Pancreas (tissue), 10 donors: ENCODE data around the gene CRYGN. TPM values are rescaled to one million over a fixed set of nuclear protein-coding genes. Genes with fewer than 3 reads are reported as not detected.

Experiments
- ATAC-seq, 4 donors: fragments of 200-7000 bp; cut with Tn5 transposase; one replicate each; pipeline versions ENCODE4 v1.8.0 to v1.9.1; 2020; ENCODE audit warnings: mild to moderate bottlenecking in 4 of 4, moderate library complexity in 4 of 4
- DNase-seq, 6 donors: peaks; one replicate each; pipeline ENCODE4 v3.0.0-alpha.2; 2020
- FAIRE-seq: peaks from 2 replicates; lab custom pipeline; 2012; peaks lifted over from hg19 to GRCh38; lab: Jason Lieb, UNC
- H3K27ac ChIP-seq, 4 donors: fragments of 200-600 bp; sonication (generic); 1 replicate in 3 of 4; 2 replicates in 1 of 4; pipeline versions ENCODE4 v1.5.0 to v1.8.0; 2020
- H3K27me3 ChIP-seq, 4 donors: fragments of 200-600 bp; one replicate each; pipeline ENCODE4 v1.8.0; 2021
- H3K36me3 ChIP-seq, 3 donors: fragments of 200-600 bp; sonication (generic) in 1 of 3; one replicate each; pipeline versions ENCODE4 v1.5.0 to v1.8.0; 2020 to 2021
- H3K4me1 ChIP-seq, 3 donors: fragments of 200-600 bp; one replicate each; pipeline ENCODE4 v1.8.0; 2021
- H3K4me3 ChIP-seq, 4 donors: fragments of 200-600 bp; sonication (generic) in 2 of 4; one replicate each; pipeline versions ENCODE4 v1.5.0 to v1.8.0; 2020 to 2021
- H3K9me3 ChIP-seq, 4 donors: fragments of 200-600 bp; one replicate each; pipeline ENCODE4 v1.8.0; 2021
- WGBS, 2 donors: extraction: QIAGEN DNeasy Blood & Tissue Kit; methylation state at CpG; one replicate each; pipeline ENCODE4 v1.1.7; 2013; 5-methylcytosine and 5-hydroxymethylcytosine counted together
- intact Hi-C, 3 donors: fragments of 100-400 bp; cut with DNase I; formaldehyde crosslinking; loops; one replicate each; pipeline versions ENCODE4 v1.11.1 to v1.14.2; 2022
- polyA plus RNA-seq, 2 donors: library from polyadenylated mRNA; stranded (reverse); fragments of 200-250 nt; gene quantifications; one replicate each; pipeline ENCODE4 v1.2.3, GENCODE V29; 2013
- total RNA-seq, 6 donors: library from RNA; stranded (reverse); fragmentation: NEBNext Ultra II Directional in 4 of 6; extraction: Animal tissue kit (Norgen Biotek cat#: 25700) in 4 of 6; gene quantifications; one replicate each; pipeline versions ENCODE4 v1.2.1 to v1.2.4, GENCODE V29; 2021 to 2023
- TF ChIP-seq, protein P1 (sequence below), 4 donors: fragments of 200-600 bp; sonication (generic) in 3 of 4; IDR thresholded peaks; one replicate each; pipeline versions ENCODE4 v1.5.0 to v1.8.0; 2021; ENCODE audit warnings: antibody characterized with exemption in 4 of 4
- donor health status: healthy with polysubstance abuse.
- donor health status: DM: no; HTN: no; CAD: no; lungs with moderate emphysema.
- donor health status: DM: no; HTN: no; CAD: no.
- donor health status: control.
- donor health status: control.
- donor health status: Bipolar disorder and iron deficiency.
- donor health status: DM: yes; HTN: yes; CAD: no.
- donor health status: DM: no; HTN: no; CAD: no.
- donor health status: DM: no; HTN: no; CAD: no.
- donor health status: DM: yes; HTN: yes; CAD: no.

CRYGN gene
- total and polyA plus RNA-seq, 8 donors, result 0.07 to 0.18 (median 0.08) TPM; not detected in 4

GRCh38 chr7:151435971-151436370, 4.0 kb downstream of the CRYGN start:
- no peak for FAIRE-seq
- Histone ChIP-seq H3K27ac (no peak overlapping the region), H3K36me3 (no peaks in the 10 kb centered on the region), H3K4me1 (no peaks in the 10 kb centered on the region), H3K9me3 (no peaks in the 10 kb centered on the region), H3K27me3 (peaks cover 0 to 7% (median 0%) of the 10 kb centered on the region in 4 donors), H3K4me3 (no peak overlapping the region)
- no peak for ATAC-seq
- DNase-seq, result peak in 1 of 6 donors; percentile 66
- 89 to 92% methylated on average over 12 to 15 of the region's 15 CpGs for WGBS, 2 donors
- intact Hi-C loops, result no loop called here
- TF ChIP-seq, protein P1, sequence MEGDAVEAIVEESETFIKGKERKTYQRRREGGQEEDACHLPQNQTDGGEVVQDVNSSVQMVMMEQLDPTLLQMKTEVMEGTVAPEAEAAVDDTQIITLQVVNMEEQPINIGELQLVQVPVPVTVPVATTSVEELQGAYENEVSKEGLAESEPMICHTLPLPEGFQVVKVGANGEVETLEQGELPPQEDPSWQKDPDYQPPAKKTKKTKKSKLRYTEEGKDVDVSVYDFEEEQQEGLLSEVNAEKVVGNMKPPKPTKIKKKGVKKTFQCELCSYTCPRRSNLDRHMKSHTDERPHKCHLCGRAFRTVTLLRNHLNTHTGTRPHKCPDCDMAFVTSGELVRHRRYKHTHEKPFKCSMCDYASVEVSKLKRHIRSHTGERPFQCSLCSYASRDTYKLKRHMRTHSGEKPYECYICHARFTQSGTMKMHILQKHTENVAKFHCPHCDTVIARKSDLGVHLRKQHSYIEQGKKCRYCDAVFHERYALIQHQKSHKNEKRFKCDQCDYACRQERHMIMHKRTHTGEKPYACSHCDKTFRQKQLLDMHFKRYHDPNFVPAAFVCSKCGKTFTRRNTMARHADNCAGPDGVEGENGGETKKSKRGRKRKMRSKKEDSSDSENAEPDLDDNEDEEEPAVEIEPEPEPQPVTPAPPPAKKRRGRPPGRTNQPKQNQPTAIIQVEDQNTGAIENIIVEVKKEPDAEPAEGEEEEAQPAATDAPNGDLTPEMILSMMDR (IDR thresholded peaks at IDR 0.05), result no peak

DNA sequence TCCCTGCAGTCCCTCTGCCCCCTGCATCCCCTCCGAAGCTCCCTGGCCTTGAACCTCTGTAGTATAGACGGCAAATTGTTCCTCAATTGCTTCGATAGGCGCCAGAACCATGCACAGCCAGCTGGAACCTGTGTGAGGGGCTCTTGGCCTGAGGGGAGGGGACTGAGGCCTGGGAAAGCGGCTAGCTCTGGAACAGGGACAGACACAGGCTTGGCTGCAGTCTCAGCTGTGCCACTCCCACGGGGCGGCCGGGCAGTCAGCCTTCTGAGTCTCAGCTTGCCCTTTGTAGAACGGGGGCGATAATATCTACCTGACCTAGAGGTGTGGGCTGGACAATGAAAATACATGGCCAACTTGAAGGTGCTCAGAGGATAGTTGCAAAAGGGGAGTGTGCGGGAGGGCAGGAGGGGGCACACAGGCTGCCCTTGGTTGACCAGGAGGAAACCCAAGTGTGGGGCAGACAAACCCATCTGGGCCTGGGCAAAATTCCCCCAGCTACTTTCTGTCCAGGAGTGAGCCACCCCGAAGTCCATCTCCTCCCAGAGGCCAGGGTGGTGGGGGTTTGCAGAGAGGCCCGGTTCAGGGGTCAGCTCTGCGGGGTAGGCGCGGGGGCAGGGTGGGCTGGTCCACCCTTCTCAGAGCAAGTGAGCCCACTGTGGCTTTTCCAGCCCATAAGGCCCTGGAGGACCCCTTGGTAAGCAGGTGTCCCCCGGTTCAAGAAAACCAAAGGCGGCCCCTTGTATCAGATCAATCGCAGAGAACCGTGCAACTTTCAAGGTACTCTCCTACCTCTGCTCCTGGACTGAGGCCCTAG, 4.6 kb downstream of the CRYGN start:
- WGBS, 2 donors, result 61 to 69% methylated on average over 20 of the region's 20 CpGs
- intact Hi-C loops, result no loop called here
- ATAC-seq, result peak; percentile 47 to 82 (median 75)
- DNase-seq, result peak in 3 of 6 donors; percentile 42 to 76 (median 66)
- TF ChIP-seq, protein P1 (IDR thresholded peaks at IDR 0.05), result no peak
- Histone ChIP-seq H3K4me3 (no peak overlapping the region), H3K36me3 (no peaks in the 10 kb centered on the region), H3K27ac (no peak overlapping the region), H3K9me3 (no peaks in the 10 kb centered on the region), H3K4me1 (peaks cover 0 to 2% (median 0%) of the 10 kb centered on the region in 3 donors), H3K27me3 (peaks cover 0 to 7% (median 0%) of the 10 kb centered on the region in 4 donors)
- FAIRE-seq, result no peak

- peaks cover 0 to 5% (median 0%) of the 10 kb centered on the region in 4 donors for H3K27me3 ChIP-seq
- no peaks in the 10 kb centered on the region for H3K9me3 ChIP-seq
- no peak for FAIRE-seq
- peaks cover 0 to 8% (median 0%) of the 10 kb centered on the region in 3 donors for H3K4me1 ChIP-seq
- intact Hi-C loops, result no loop called here
- H3K27ac ChIP-seq, result no peak overlapping the region
- no peak for DNase-seq
- no peak for ATAC-seq
- TF ChIP-seq, protein P1 (IDR thresholded peaks at IDR 0.05), result no peak
- no peak overlapping the region for H3K4me3 ChIP-seq
- no peaks in the 10 kb centered on the region for H3K36me3 ChIP-seq
- WGBS, 2 donors, result 86 to 88% methylated on average over 4 of the region's 4 CpGs
Measured at GRCh38 chr7:151434549-151434948, 5.4 kb downstream of the CRYGN start.

GRCh38 chr7:151433721-151434400, 6.1 kb downstream of the CRYGN start:
- no peak for DNase-seq
- WGBS, 2 donors, result 86 to 92% methylated on average over 15 of the region's 15 CpGs
- peaks cover 0 to 12% (median 0%) of the 10 kb centered on the region in 3 donors for H3K4me1 ChIP-seq

More at GRCh38 chr7:151433721-151434400, 6.1 kb downstream of the CRYGN start:
- no peaks in the 10 kb centered on the region for H3K9me3 ChIP-seq
- TF ChIP-seq, protein P1 (IDR thresholded peaks at IDR 0.05), result no peak
- intact Hi-C loops, result no loop called here
- no peak for ATAC-seq
- no peak overlapping the region for H3K27ac ChIP-seq
- no peak for FAIRE-seq
- H3K27me3 ChIP-seq, result no peaks in the 10 kb centered on the region
- no peaks in the 10 kb centered on the region for H3K36me3 ChIP-seq
- no peak overlapping the region for H3K4me3 ChIP-seq
